RPMI8226 (cell line): ENCODE results near the gene COL9A3.
A peak's percentile ranks its signal among the peaks of the same experiment; 100 is the strongest.

Source experiments
- DNase-seq: peaks from one replicate; pipeline ENCODE4 v3.0.0-alpha.2; 2015

COL9A3 gene

DNA sequence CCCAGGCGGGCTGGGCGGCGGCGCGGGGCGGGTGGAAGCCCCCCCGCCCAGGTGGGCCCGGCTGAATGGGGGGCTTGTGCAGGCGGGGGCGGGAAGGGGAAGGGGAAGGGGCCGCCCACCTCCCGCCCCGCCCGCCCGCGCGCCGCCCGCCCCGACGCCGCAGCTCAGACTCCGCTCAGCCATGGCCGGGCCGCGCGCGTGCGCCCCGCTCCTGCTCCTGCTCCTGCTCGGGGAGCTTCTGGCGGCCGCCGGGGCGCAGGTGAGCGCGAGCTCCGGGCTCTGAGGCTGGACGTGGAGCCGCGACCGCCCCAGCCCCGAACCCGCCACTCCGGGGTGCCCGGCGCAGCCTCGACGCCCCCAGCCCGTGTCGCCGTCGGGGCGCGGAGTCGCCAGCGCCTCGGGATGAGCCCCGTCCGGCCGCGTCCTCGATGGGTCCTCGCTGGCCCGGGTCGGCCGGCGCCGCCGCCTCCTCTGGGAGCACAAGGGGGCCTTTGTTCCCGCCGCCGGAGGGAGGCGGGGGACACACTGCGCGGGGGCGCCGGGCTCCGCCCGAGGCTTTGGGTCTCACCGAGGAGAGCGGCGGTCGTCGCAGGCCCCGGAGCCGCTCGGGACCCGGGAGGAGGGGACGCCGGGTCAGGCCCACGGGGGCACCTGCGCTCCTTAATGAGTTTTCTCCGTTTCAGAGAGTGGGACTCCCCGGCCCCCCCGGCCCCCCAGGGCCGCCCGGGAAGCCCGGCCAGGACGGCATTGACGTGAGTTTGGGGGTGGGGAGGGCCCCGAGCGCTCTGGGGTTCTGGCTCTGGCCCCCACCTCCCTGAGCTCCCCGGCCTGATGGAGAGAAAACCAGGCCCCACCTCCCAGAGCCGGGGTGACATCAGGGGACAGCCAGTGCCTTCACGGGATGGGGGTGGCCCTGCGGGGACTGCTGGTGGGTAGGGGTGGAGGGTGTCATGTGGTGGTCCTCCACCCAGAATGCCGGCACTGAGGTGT, at the start of gene COL9A3:
Gene COL9A3, plus strand, starts transcription at position 167 of the 990 bp plus-strand sequence. Its CDS starts 15 bp downstream, at position 182.
- DNase-seq, result no peak

DNA sequence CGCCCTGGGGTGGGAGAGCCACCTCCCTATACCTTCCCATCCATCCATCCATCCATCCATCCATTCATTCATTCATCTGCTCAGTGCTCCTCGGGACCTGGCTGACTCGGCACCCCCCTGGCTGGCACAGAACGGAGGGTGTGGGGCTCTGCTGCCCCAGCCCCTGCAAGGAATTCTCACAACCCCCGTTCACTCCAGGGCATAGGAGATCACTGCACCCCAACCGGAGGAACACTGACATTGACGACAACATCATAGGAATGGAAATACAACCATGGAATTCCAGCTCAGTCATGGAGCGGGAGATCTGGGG, 48.7 kb upstream of the COL9A3 start:
- DNase-seq, result no peak

DNA sequence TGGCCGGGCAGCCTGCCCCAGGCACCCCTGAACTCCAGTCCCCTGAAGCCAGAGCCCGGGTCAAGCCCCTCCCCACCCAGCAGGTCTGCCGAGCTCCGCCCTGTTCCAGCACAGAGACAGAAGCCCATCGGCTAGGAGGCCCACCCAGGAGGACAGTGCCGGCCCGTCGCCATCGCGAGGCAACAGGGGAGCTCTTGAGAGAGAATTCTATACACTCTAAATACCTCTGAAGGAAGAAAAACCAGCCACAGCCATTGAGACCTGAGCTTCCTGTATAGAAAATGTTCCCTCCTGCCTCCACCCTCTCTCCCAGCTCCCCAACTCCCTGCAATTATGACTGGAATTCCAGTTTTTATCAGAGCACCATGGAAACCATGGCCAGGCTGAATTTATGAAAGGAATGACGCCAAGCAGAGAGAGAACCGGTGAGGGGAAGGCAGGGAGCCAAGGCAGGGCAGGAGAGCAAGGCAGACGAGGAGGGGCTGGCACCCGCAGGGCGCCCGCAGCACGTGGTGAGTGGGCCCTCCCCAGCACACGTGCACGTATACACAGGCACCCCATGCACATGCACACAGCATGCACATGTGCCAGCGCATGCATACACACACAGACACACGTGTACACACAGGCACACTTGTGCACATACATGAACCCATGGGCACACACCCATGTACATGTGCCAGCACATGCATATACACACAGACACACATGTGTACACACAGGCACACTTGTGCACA, 48.1 kb upstream of the COL9A3 start:
- no peak for DNase-seq

DNA sequence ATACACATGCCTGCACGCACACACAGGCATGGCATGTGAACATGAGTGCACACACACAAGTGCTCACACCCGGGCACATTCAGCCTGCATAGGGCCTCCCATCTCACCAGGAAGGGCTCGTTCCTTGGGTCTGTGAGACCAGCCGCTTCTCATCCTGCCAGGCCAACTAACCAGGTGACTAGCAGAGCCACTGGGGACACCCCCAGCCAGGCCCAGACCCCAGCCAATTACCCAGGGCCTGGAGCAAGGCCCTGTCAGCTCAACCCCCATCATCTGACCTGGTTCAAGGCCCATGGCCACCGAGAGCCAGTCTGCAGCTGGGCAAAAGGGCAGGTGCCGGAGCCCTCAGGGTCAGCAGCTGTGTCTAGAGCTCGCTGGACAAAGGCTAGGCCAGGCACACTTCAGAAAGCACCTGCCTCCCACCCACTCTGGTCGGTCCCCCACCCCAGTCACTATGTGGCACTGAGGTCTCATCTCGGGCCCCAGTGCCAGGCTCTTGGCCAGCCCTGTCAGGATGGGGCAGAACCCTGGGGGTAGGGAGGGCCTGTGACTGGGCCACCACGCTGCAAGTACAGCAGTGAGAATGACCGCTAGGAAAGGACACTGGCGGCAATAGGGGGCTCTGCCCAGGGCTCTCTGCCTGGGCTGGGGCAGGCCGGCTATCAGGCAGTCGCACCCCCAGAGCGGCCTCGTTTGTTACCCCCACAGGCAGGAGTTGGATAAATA, 47.3 kb upstream of the COL9A3 start:
- DNase-seq, result no peak

DNA sequence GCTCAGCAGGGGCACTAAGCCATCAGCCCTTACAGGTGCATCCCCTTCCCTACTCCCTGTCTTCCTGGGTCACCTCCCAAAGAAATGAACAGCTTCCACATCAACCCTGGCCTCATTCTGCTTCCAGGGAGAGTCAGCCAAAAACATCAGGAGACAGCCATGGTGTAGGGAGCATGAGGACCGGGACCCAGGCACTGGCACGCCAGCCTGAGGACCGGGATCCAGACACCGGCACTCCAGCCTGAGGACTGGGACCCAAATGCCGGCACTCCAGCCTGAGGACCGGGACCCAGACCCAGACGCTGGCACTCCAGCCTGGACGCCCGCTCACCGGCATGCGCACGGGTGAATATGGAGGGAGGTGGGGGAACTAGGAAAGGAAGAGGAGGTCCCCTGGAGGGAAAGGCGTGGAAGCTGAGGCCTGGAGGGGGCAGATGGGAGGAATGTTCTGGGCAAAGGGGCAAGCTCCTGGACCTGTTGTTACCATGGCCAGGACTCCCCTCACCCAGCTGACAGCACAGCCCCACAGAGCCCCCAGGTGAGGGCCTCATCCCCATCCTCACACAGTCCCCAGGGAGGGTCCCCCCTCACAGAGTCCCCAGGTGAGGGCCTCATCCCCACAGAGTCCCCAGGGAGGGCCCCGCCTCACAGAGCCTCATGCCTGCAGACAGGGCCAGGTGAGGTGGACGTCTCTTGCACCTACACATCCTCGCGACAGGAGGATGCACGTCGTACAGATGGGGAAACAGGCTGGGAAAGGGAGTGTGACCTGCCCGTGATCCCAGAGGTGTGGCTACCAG, 46.5 kb upstream of the COL9A3 start:
- DNase-seq, result no peak

DNA sequence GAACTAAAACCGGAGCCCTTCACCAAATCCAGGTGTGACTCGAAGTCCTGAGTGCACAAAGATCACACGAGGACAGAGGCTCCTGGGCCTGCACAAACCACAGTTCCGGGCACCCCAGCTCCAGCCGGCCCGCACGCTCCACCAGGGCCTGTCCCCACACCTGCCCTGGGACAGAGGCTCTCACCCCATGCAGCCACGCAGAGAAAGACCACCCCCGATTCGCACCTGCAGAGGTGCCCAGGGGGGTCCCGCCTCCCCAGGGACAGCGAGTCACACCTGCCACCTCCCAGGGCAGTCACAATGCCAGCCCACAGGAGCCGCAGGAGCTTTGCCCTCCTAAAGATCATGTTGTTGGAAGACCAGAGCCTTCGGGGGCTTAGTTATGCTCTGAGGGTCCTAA, 45.9 kb upstream of the COL9A3 start:
- no peak for DNase-seq

DNA sequence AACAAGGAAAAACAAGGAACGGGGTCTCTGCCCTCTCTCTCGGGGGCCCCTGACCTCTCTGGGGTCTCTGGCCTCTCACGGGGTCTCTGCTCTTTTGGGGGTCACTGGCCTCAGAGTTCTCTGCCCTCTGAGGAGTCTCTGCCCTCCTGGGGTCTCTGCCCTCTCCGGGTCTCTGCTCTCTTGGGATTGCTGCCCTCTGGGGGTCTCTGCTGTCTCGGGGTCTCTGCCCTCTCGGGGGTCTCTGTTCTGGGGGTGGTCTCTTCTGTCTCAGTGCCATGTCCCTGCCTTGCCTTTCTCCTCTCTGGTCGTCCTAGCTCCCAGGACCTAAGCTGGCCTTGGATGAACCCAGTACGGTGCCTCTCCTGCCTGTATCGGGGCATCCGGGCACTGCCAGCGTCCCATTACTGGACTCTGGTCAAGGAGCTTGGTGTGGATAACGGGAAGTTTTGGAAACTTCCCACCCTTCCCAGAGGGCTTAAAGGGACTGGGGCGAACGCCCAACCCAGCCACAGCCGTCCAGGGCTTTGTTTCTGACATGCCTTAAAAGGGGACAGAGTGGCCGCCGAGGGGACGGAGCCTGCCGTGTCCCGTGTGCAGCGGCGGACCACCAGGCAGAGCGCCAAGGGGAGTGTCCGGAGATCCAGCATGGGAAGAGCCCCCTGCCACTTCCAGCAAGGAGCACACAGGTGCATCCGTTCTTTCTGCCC, 45.3 kb upstream of the COL9A3 start:
- DNase-seq, result no peak

DNA sequence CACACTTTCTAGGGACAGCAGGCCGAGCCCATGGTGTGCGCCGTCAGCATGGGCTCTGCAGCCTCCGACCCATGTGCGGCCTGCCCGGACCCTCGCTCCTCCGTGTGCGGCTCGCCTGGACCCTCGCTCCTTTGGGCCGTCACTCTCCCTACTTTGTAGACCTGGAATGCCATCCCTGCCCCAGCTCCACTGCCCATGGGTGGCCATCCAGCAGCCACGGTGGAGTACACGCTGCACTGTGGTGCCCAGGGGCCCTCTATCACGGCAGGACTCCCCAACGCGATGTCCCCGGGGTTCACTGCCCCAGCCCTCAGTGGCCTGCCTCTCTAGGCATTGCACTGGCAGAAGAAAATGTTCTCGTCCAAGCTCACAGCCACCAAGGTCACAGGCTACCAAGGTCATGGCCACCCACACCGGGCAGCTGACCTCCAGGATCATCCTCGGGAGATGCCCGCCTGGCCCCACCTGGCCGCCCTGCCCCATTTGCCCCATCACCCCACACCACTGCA, 44.7 kb upstream of the COL9A3 start:
- DNase-seq, result no peak

DNA sequence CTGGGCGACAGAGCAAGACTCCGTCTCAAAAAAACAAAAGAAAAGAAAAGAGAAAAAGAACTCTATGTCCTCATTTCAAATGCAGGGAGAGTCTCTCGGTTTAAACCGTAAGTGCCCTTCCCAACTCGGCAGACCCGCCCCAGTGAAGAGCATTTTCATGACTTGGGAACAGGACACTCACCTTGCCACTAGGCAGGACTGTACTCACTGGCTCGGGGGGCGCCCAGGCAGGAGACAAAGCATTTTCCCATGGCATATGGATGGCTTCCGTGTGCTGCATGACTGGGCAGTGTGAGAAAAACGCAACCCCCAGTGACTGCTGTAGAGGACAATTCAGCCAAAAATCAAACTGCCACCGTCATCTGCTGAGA, 44.2 kb upstream of the COL9A3 start:
- DNase-seq, result no peak

DNA sequence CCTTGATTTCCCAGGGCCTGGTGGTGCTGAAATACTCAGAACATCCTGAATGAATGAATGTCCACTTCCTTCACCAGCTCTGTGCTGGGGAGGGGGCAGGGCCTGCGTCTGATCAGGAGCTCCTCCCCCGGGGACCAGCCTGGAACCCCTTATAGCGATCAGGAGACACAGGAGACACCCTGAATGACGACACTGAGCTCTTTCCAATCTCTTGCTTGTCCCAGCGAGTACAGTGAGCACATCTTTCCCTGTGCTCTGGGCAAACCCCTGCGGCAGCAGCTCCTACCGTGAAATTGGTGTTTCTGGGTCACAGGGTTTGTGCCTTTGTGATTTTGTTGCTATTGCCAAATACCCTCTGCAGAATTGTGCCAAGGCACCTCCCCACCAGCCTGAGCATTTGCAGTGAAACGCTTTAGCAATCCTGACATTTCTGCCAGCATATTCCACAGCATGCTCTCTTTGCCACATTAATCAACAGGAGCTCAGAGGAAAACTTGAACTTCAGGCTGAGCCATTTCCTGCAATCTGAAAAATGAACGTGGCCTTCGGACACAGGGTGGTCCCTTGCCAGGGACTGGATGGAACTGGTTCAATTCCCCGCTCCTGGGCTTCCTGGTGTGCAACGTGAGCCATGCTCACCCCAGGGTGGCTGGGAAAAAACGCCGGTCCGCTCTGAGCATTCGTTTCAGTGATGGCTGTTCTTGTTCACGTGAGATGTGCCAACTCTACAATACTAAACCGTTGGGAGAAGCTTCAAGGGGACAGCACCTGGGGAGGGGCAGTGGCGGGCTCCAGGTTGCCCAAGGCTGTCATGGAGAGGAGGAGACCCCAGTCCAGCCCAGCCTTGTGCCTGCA, 43.6 kb upstream of the COL9A3 start:
- no peak for DNase-seq

DNA sequence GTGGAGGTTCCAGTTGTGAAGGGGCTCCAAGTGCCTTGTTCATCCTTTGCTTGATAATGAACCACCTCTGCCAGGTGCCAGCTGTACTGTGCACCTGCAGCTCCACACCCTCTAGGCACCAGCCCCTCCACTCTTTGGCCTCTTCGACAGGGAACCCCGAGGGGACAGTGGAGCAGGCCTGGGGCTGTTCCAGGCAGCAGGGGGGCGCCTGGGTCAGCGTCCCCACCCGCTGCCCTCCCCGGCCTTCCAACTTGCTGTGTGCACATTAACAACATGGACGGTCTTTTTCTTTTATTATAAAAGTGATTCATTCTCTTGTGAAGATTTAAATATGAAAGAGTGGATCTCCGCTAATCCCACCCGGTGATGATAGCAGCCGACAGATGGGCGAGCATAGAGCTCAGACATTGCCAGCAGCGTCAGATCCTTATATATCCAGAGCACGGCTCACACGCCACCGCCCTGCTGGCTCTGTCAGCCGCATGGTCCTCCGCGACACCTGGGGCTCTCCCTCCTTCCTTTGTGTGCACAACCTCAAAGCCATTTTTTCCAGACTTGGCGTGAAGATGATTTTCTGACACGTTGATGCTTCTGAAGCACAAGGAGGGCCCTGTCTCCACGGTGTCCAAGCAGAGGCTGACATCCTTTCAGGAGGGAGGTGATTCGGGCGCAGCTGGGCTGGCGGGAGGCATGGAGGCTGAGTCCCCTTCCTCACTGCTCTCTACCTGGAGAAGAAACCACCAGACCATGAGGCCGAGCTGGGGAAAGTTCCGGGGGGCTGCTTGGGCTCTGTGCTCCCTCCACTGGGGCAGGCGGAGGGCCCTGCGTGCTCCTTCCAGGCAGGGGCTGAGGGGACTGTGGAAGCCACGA, 42.8 kb upstream of the COL9A3 start:
- DNase-seq, result no peak

DNA sequence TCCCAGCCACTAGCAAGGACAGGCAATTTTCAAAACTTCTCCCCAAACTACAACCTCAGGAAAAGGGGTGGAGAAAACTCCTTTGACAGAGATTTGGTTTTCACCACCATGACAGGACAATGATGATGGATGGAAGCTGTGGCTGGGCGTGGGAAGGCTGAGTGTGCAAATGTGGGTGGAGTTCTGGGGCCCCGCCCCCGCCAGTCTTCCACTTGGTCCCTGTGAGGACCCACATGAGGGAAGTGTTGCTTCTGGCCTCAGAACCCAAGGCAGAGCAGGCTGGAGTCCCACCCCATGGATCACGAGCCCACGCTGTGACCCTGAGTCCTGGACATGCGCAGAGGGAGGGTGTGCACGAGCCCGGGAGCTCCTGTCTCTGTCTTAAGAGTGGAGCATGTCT, 42.1 kb upstream of the COL9A3 start:
- no peak for DNase-seq

DNA sequence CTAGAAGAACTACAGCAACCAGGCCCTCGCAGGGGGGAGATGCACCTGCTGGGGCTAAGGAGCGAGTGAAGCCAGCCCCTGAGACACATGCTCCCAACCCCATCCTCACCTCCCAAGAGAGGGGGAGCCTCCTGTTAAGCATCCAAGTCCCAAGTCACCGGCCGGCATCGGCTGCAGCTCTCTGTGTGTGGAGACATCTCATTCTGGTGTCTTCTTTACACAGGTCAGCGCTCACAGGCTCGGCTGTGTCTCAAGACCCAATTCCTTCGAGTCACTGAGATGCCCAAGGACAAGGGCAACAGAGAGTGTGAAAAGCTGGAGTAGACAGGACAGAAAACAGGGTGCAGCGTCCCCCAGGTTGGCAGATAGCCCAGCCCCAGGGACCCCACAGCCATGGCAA, 41.6 kb upstream of the COL9A3 start:
- no peak for DNase-seq

DNA sequence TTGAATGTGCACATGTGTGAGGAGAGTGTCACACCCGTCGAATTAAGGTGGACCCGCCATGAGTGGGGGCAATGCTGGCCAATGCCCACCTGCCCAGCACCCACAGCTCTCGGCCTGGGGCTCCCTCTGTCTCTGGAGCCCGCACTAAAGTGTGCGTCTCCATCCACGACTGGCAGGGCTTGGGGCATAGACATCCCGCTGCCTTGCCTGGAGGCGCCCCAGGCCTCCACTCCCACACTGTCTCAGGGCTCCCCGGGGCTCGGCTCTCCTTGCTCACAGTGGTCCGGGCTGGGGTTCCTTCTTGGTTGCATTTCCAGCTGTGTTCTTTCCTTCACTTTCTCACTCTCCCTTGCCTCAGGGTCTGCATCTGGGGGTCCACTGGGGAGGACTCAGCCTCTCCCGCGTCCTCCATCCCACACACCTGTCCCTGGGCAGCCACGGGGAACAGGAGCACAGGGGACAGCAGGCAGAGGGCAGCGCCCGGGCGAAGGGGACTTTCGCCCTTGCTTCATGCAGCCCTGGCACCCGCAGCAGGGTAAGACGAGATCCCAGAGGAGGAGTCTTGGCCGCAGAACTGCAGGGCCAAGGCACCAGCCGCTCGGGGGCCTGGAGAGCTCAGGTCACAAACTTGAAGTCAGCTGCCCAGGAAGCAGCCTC, 40.7 kb upstream of the COL9A3 start:
- no peak for DNase-seq

DNA sequence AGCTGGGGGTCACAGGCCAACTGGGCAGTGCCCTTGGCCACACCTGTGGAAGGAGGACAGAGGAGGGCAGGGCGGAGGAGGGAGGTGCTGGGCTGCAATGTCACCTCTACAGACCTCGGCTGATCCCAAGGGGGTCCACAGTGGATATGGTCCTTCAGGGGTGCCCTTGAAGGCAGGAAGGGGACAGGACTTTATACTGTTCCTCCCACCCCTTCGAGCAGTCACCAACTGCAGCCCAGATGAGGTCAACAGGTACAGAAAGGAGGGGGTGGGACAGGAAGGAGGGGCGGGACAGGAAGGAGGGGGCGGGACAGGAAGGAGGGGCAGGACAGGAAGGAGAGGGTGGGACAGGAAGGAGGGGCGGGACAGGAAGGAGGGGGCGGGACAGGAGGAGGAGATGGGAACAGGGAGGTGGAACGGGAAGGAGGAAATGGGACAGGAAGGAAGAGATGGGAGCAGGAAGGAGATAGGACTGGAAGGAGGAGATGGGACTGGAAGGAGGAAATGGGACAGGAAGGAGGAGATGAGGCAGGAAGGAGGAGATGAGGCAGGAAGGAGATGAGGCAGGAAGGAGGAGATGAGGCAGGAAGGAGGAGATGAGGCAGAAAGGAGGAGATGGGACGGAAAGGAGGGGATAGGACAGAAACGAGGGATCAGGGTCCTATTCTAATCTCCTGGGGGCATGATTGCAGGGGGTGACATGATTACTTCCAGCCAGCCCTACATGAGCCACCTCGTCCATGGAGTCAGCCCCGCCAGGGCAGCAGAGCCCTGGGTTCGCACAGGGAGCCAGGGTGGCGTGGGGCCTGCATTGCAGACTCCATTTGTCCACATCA, 39.9 kb upstream of the COL9A3 start:
- peak; percentile 78 for DNase-seq

DNA sequence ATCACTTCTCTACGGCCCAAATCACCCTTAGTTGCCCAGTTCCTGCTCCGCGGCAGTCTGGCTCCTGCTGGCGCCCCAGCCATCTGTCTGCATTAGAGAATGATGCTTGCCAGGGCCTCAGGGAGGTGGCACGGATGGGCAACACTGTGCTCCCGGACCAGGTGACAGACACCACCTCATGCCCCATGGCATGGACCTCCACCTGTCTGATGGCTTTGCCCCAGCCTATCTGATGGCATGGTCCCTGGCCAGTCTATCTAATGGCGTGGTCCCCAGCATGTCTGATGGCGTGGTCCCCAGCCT, 39.4 kb upstream of the COL9A3 start:
- DNase-seq, result no peak

DNA sequence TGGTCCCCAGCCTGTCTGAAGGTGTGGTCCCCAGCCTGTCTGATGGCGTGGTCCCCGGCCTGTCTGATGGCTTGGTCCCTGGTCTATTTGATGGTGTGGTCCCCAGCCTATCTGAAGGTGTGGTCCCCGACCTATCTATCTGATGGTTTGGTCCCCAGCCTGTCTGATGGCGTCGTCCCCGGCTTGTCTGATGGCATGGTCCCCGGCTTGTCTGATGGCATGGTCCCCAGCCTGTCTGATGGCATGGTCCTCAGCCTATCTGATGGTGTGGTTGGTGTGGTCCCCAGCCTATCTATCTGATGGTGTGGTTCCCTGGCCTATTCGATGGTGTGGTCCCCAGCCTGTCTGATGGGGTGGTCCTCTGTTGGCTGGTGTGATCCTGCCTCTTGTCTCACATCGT, 38.8 kb upstream of the COL9A3 start:
- DNase-seq, result no peak

DNA sequence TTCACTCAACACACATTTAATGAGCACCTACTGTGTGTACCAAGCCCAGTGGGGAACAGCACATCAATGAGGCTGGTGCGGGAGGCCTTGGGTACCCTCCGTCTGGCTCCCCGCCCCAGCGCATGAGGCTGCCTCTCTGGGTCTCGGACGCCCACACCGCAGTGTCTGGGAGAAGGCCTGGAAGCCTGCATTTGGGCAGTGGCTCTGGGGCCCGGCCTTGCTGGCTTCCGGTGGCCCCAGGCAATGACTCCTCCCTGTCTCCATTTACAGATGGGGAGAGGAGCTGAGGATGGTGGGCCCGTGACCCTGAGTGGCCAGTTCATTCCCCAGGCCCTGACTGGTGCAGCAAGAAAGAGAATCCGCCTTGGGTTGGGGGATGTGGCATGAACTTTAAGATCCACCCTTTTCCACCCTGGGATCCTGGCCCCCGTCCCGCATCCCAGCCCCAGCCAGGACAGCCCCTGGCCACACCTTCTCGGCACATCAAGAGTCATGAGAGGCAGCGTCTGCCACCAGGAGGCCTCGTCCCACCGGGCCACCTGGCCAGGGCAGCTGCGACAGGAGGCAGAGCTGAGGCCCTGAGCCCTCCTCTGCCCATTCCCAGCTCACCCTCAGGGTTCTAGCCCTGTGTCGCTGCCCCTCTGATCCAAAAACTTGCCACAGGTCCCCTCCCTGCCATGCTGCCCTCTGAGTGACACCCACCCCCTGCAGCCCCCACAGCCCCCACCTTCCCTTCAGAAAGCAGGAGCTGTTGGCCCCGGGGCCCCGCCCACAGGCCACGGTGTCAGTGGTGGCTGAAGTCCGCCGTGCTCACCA, 38.0 kb upstream of the COL9A3 start:
- DNase-seq, result no peak
